ENCODE data around the gene ASAP3.

The ASAP3 gene

DNA sequence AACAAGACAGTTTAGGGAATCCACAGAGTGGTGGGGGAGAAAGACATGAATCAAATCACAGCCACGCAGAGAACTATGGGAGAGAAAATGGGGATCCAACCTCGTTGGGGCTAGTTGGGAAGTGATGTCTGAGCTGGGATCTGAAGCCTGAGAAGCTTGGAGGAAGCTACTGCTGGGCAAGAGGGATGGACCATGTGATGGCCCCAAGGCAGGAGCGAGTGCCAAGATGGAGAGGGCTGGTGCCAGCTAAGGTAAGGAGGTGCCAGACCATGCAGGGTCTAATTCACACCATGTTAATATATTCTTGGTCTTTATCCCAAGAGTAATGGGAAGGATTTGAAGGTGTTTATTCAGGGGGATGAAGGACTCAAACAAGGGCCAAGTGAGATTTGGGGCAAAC lies 41.2 kb downstream of the ASAP3 start:
- no peaks in the 10 kb centered on the region for H3K4me1 ChIP-seq (ENCODE audit: insufficient read depth, low read length, poor library complexity, severe bottlenecking)
- no peak overlapping the region for H3K4me2 ChIP-seq (ENCODE audit: low read depth, low read length, poor library complexity, severe bottlenecking)
- H2AFZ ChIP-seq (ENCODE audit: low read length) = no peak overlapping the region
- no peak overlapping the region for H3K4me3 ChIP-seq (ENCODE audit: low read length, poor library complexity, severe bottlenecking)
- no peaks in the 10 kb centered on the region for H3K79me2 ChIP-seq (ENCODE audit: insufficient read depth, low read length)
- no peaks in the 10 kb centered on the region for H3K9me3 ChIP-seq (ENCODE audit: insufficient read depth, low read depth, low read length)
- H3K36me3 ChIP-seq (ENCODE audit: insufficient read depth, low read length) = no peaks in the 10 kb centered on the region
- no peak overlapping the region for H3K9ac ChIP-seq (ENCODE audit: low read depth, low read length, poor library complexity, severe bottlenecking)
- no peaks in the 10 kb centered on the region for H3F3A ChIP-seq (ENCODE audit: low read depth)
- no peak for TF ChIP-seq EZH2phosphoT487 (IDR thresholded peaks at IDR 0.05; ENCODE audit: borderline replicate concordance)
- TF ChIP-seq, protein P1, sequence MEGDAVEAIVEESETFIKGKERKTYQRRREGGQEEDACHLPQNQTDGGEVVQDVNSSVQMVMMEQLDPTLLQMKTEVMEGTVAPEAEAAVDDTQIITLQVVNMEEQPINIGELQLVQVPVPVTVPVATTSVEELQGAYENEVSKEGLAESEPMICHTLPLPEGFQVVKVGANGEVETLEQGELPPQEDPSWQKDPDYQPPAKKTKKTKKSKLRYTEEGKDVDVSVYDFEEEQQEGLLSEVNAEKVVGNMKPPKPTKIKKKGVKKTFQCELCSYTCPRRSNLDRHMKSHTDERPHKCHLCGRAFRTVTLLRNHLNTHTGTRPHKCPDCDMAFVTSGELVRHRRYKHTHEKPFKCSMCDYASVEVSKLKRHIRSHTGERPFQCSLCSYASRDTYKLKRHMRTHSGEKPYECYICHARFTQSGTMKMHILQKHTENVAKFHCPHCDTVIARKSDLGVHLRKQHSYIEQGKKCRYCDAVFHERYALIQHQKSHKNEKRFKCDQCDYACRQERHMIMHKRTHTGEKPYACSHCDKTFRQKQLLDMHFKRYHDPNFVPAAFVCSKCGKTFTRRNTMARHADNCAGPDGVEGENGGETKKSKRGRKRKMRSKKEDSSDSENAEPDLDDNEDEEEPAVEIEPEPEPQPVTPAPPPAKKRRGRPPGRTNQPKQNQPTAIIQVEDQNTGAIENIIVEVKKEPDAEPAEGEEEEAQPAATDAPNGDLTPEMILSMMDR (conservative IDR thresholded peaks at IDR 0.05; ENCODE audit: low read length) = no peak
- H3K9me2 ChIP-seq (replicated peaks; ENCODE audit: low read depth, low read length) = no peaks in the 10 kb centered on the region
- H3K27me3 ChIP-seq (ENCODE audit: insufficient read depth, low read length, poor library complexity, severe bottlenecking) = no peaks in the 10 kb centered on the region
- no peaks in the 10 kb centered on the region for H4K20me1 ChIP-seq (ENCODE audit: insufficient read depth, low read length, poor library complexity, severe bottlenecking)

DNA sequence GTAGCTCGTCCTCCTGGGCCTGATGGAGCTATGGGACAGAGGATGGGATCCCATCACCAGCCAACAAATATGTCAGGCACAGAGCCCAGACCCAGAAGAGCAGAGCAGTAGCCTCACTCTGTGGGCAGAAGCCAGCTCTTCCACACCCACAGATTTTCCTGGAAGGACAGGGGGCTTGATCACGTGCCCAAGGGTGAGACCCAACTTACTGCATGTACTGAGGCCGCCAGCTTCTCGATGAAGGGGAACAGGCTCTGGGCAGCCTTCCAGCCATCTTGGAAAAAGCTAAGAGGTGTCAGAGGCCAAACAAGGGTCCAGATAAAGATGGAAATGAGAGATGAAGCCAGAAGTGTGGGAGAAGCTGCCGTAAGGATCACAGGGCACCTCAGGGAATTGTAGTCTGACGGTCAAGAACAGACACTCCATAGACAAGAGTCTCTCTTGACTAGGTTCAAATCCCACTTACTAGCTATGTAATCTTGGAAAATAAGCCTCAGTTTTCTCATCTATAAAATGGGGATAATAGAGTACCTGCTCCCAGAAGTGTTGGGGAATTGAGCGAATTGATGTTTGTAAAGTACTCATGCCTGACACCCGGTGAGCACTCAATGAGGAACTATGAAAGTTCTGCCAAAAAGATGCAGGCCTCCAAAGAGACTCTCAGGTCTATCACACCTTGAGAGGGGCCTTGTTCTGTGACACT lies 42.4 kb downstream of the ASAP3 start:
- H3K9ac ChIP-seq (ENCODE audit: low read depth, low read length, poor library complexity, severe bottlenecking) = no peak overlapping the region
- H2AFZ ChIP-seq (ENCODE audit: low read length) = no peak overlapping the region
- TF ChIP-seq, protein P1 (conservative IDR thresholded peaks at IDR 0.05; ENCODE audit: low read length) = no peak
- no peak for TF ChIP-seq EZH2phosphoT487 (IDR thresholded peaks at IDR 0.05; ENCODE audit: borderline replicate concordance)
- no peak overlapping the region for H3K4me3 ChIP-seq (ENCODE audit: low read length, poor library complexity, severe bottlenecking)
- H3K36me3 ChIP-seq (ENCODE audit: insufficient read depth, low read length) = no peaks in the 10 kb centered on the region
- no peaks in the 10 kb centered on the region for H3K27me3 ChIP-seq (ENCODE audit: insufficient read depth, low read length, poor library complexity, severe bottlenecking)
- no peaks in the 10 kb centered on the region for H3K4me1 ChIP-seq (ENCODE audit: insufficient read depth, low read length, poor library complexity, severe bottlenecking)
- no peak overlapping the region for H3K4me2 ChIP-seq (ENCODE audit: low read depth, low read length, poor library complexity, severe bottlenecking)
- H3K9me3 ChIP-seq (ENCODE audit: insufficient read depth, low read depth, low read length) = no peaks in the 10 kb centered on the region
- H3K9me2 ChIP-seq (replicated peaks; ENCODE audit: low read depth, low read length) = no peaks in the 10 kb centered on the region
- H3K79me2 ChIP-seq (ENCODE audit: insufficient read depth, low read length) = no peaks in the 10 kb centered on the region
- no peaks in the 10 kb centered on the region for H4K20me1 ChIP-seq (ENCODE audit: insufficient read depth, low read length, poor library complexity, severe bottlenecking)
- no peaks in the 10 kb centered on the region for H3F3A ChIP-seq (ENCODE audit: low read depth)

DNA sequence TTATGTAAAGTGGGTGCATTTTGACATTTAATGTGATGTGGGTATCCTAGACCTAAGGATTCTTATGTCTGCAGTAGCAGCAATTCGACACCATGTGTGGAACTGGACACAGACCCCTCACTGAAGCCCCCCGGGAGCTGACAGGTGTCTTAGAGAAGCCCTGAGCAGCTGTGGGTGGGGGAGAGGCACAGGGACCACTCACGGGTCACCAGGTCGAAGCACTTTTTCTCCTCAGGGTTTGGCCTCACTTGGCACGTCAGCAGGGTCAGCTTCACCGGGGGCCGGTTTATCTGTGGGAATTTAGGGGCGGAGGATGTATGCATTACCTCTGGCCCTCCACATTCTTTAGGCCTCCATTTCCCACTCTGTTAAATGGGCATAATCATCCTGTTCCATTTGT lies 45.4 kb downstream of the ASAP3 start:
- H2AFZ ChIP-seq (ENCODE audit: low read length) = no peak overlapping the region
- no peaks in the 10 kb centered on the region for H3K9me3 ChIP-seq (ENCODE audit: insufficient read depth, low read depth, low read length)
- no peak overlapping the region for H3K9ac ChIP-seq (ENCODE audit: low read depth, low read length, poor library complexity, severe bottlenecking)
- H3K79me2 ChIP-seq (ENCODE audit: insufficient read depth, low read length) = no peaks in the 10 kb centered on the region
- no peaks in the 10 kb centered on the region for H3F3A ChIP-seq (ENCODE audit: low read depth)
- H3K36me3 ChIP-seq (ENCODE audit: insufficient read depth, low read length) = no peaks in the 10 kb centered on the region
- no peaks in the 10 kb centered on the region for H3K27me3 ChIP-seq (ENCODE audit: insufficient read depth, low read length, poor library complexity, severe bottlenecking)
- H3K4me1 ChIP-seq (ENCODE audit: insufficient read depth, low read length, poor library complexity, severe bottlenecking) = no peaks in the 10 kb centered on the region
- TF ChIP-seq, protein P1 (conservative IDR thresholded peaks at IDR 0.05; ENCODE audit: low read length) = no peak
- no peak for TF ChIP-seq EZH2phosphoT487 (IDR thresholded peaks at IDR 0.05; ENCODE audit: borderline replicate concordance)
- no peak overlapping the region for H3K4me2 ChIP-seq (ENCODE audit: low read depth, low read length, poor library complexity, severe bottlenecking)
- no peak overlapping the region for H3K4me3 ChIP-seq (ENCODE audit: low read length, poor library complexity, severe bottlenecking)
- no peaks in the 10 kb centered on the region for H4K20me1 ChIP-seq (ENCODE audit: insufficient read depth, low read length, poor library complexity, severe bottlenecking)
- H3K9me2 ChIP-seq (replicated peaks; ENCODE audit: low read depth, low read length) = no peaks in the 10 kb centered on the region
